Measurements from ENCODE around the gene EIF4H. TPM values are rescaled to one million over a fixed set of nuclear protein-coding genes. Genes with fewer than 3 reads are reported as not detected.

Gene EIF4H
- total RNA-seq, 1 experiment from 2014 or later, result 370 TPM

- POLR2A ChIA-PET, result interaction anchor here (0.6 kb wide), 1 partner anchor 33 kb away, joined by 3 read pairs; no protein-coding TSS in a partner anchor
- no peak overlapping the region for H3K27ac Mint-ChIP-seq (ENCODE audit: unreplicated experiment)
- CTCF ChIA-PET, result interaction anchor here (2.6 kb wide), 1 partner anchor 21 kb away, joined by 16 read pairs; no protein-coding TSS in a partner anchor
- H3K9me3 Mint-ChIP-seq (ENCODE audit: unreplicated experiment), result no peaks in the 10 kb centered on the region
- no peaks in the 10 kb centered on the region for H3K27me3 Mint-ChIP-seq (ENCODE audit: insufficient read depth, unreplicated experiment)
- no peaks in the 10 kb centered on the region for H3K9me3 ChIP-seq
- peaks cover 2% of the 10 kb centered on the region; the same call in 1 of the 2 replicates for H3K36me3 ChIP-seq (ENCODE audit: control insufficient read depth, insufficient read depth, low read length)
- TF ChIP-seq CTCF (IDR thresholded peaks at IDR 0.05; ENCODE audit: insufficient read depth in 1 of 2, low read depth in 1 of 2, low read length in 1 of 2, severe bottlenecking in 1 of 2, unreplicated experiment in 1 of 2), result no peak
- H3K36me3 Mint-ChIP-seq (ENCODE audit: insufficient read depth, unreplicated experiment), result peaks cover 98% of the 10 kb centered on the region
- peaks cover 35% of the 10 kb centered on the region for H3K4me1 Mint-ChIP-seq (ENCODE audit: low read depth, unreplicated experiment)
- H3K4me1 ChIP-seq, result peaks cover 20% of the 10 kb centered on the region
- no peak for DNase-seq
- intact Hi-C loops (cut with micrococcal nuclease; ENCODE audit: unreplicated experiment), result no loop called here
- no peaks in the 10 kb centered on the region for H3K27me3 ChIP-seq (replicated peaks; ENCODE audit: control insufficient read depth, insufficient read depth, low read length)
- no TSS peak for BruUV-seq (replicated peaks)
- no peak overlapping the region for H3K4me3 Mint-ChIP-seq (ENCODE audit: unreplicated experiment)
- H3K4me3 ChIP-seq (ENCODE audit: low read depth, low read length), result no peak overlapping the region
These were observed 10.9 kb downstream of the EIF4H start for GRCh38 chr7:74185016-74185415.

- H3K27ac Mint-ChIP-seq (ENCODE audit: unreplicated experiment), result no peak overlapping the region
- Histone ChIP-seq H3K9me3 (no peaks in the 10 kb centered on the region), H3K4me3 (ENCODE audit: low read depth, low read length) (no peak overlapping the region), H3K4me1 (peaks cover 18% of the 10 kb centered on the region), H3K36me3 (ENCODE audit: control insufficient read depth, insufficient read depth, low read length) (peaks cover 4% of the 10 kb centered on the region; the same call in 1 of the 2 replicates), H3K27me3 (replicated peaks; ENCODE audit: control insufficient read depth, insufficient read depth, low read length) (no peaks in the 10 kb centered on the region)
- H3K4me1 Mint-ChIP-seq (ENCODE audit: low read depth, unreplicated experiment), result peaks cover 31% of the 10 kb centered on the region
- H3K9me3 Mint-ChIP-seq (ENCODE audit: unreplicated experiment), result no peaks in the 10 kb centered on the region
- peaks cover 98% of the 10 kb centered on the region for H3K36me3 Mint-ChIP-seq (ENCODE audit: insufficient read depth, unreplicated experiment)
- BruUV-seq (replicated peaks), result no TSS peak
- ChIA-PET CTCF (interaction anchor here (2.6 kb wide), 1 partner anchor 21 kb away, joined by 16 read pairs; no protein-coding TSS in a partner anchor), POLR2A (no interaction called here)
- H3K27me3 Mint-ChIP-seq (ENCODE audit: insufficient read depth, unreplicated experiment), result no peaks in the 10 kb centered on the region
- intact Hi-C loops (cut with micrococcal nuclease; ENCODE audit: unreplicated experiment), result no loop called here
- no peak for DNase-seq
- TF ChIP-seq CTCF (IDR thresholded peaks at IDR 0.05; ENCODE audit: insufficient read depth in 1 of 2, low read depth in 1 of 2, low read length in 1 of 2, severe bottlenecking in 1 of 2, unreplicated experiment in 1 of 2), result no peak
- H3K4me3 Mint-ChIP-seq (ENCODE audit: unreplicated experiment), result no peak overlapping the region
These were observed 11.5 kb downstream of the EIF4H start for GRCh38 chr7:74185636-74186035.

GRCh38 chr7:74187915-74188675 lies 13.9 kb downstream of the EIF4H start:
- Histone ChIP-seq H3K4me3 (ENCODE audit: low read depth, low read length) (no peak overlapping the region), H3K36me3 (ENCODE audit: control insufficient read depth, insufficient read depth, low read length) (peaks cover 6% of the 10 kb centered on the region), H3K4me1 (no peaks in the 10 kb centered on the region), H3K27me3 (replicated peaks; ENCODE audit: control insufficient read depth, insufficient read depth, low read length) (no peaks in the 10 kb centered on the region), H3K9me3 (no peaks in the 10 kb centered on the region)
- no peak for TF ChIP-seq CTCF (IDR thresholded peaks at IDR 0.05; ENCODE audit: insufficient read depth in 1 of 2, low read depth in 1 of 2, low read length in 1 of 2, severe bottlenecking in 1 of 2, unreplicated experiment in 1 of 2)
- CTCF ChIA-PET, result no interaction called here
- BruUV-seq (replicated peaks), result no TSS peak
- POLR2A ChIA-PET, result no interaction called here
- intact Hi-C loops (cut with micrococcal nuclease; ENCODE audit: unreplicated experiment), result no loop called here
- Mint-ChIP-seq H3K4me1 (ENCODE audit: low read depth, unreplicated experiment) (peaks cover 13% of the 10 kb centered on the region), H3K9me3 (ENCODE audit: unreplicated experiment) (no peaks in the 10 kb centered on the region), H3K27me3 (ENCODE audit: insufficient read depth, unreplicated experiment) (no peaks in the 10 kb centered on the region), H3K27ac (ENCODE audit: unreplicated experiment) (peak overlapping the region; percentile 56), H3K4me3 (ENCODE audit: unreplicated experiment) (no peak overlapping the region), H3K36me3 (ENCODE audit: insufficient read depth, unreplicated experiment) (peaks cover 97% of the 10 kb centered on the region)
- no peak for DNase-seq

Data from Caco-2 (cell line).